KMS-11 (cell line): ENCODE measurements around the gene CCDC63.
"Not testable (repeated sequence)": the region's sequence is repeated elsewhere in the genome, so short reads cannot be mapped to it uniquely, and the experiment has no call there.

Source experiments
- H2AFZ ChIP-seq: fragments of 200-600 bp; sonication (generic); 2 replicates; pipeline ENCODE4 v1.6.1; 2016; ENCODE audit warnings: antibody characterized with exemption, mixed run types, low read depth
- H3K27ac ChIP-seq: fragments of 200-600 bp; sonication (generic); 2 replicates; pipeline ENCODE4 v1.6.1; 2016; ENCODE audit warnings: mild to moderate bottlenecking, mixed run types
- H3K27me3 ChIP-seq: fragments of 200-600 bp; sonication (generic); 2 replicates; pipeline ENCODE4 v1.6.1; 2017; ENCODE audit warnings: mild to moderate bottlenecking, low read depth, mixed run types, moderate library complexity; ENCODE audit not compliant: insufficient read depth
- H3K36me3 ChIP-seq: fragments of 200-600 bp; sonication (generic); 2 replicates; pipeline ENCODE4 v1.6.1; 2017; ENCODE audit warnings: mild to moderate bottlenecking, mixed run types; ENCODE audit not compliant: insufficient read depth
- H3K4me1 ChIP-seq: fragments of 200-600 bp; sonication (generic); 2 replicates; pipeline ENCODE4 v1.6.1; 2016; ENCODE audit warnings: mild to moderate bottlenecking, low read depth, mixed run types; ENCODE audit not compliant: poor library complexity, severe bottlenecking
- H3K4me2 ChIP-seq: fragments of 200-600 bp; sonication (generic); 2 replicates; pipeline ENCODE4 v1.7.0; 2016; ENCODE audit warnings: mild to moderate bottlenecking, mixed run types
- H3K4me3 ChIP-seq: fragments of 200-600 bp; sonication (generic); IDR thresholded peaks from 2 replicates; pipeline ENCODE4 v1.6.1; 2017; ENCODE audit warnings: low read depth, low read length, mixed read lengths; ENCODE audit not compliant: insufficient read depth
- H3K79me2 ChIP-seq: fragments of 200-600 bp; sonication (generic); 2 replicates; pipeline ENCODE4 v1.6.1; 2016; ENCODE audit warnings: low read depth, mixed run types; ENCODE audit not compliant: insufficient read depth
- H3K9ac ChIP-seq: fragments of 200-600 bp; sonication (generic); 2 replicates; pipeline ENCODE4 v1.6.1; 2016; ENCODE audit warnings: mild to moderate bottlenecking, mixed run types
- H4K20me1 ChIP-seq: fragments of 200-600 bp; sonication (generic); 2 replicates; pipeline ENCODE4 v1.6.1; 2016; ENCODE audit warnings: mild to moderate bottlenecking, mixed run types; ENCODE audit not compliant: insufficient read depth
- CTCF ChIP-seq: fragments of 200-600 bp; sonication (generic); conservative IDR thresholded peaks from 2 replicates; pipeline ENCODE4 v1.6.1; 2017; ENCODE audit warnings: low read depth, mild to moderate bottlenecking, antibody characterized with exemption, low read length, moderate library complexity, mixed read lengths

Gene CCDC63

GRCh38 chr12:110943373-110943772 is 96.6 kb downstream of the CCDC63 start:
- H3K79me2 ChIP-seq: no peaks in the 10 kb centered on the region
- no peak for TF ChIP-seq CTCF
- H3K27me3 ChIP-seq: no peaks in the 10 kb centered on the region
- H2AFZ ChIP-seq: no peak overlapping the region
- H4K20me1 ChIP-seq: no peaks in the 10 kb centered on the region
- no peaks in the 10 kb centered on the region for H3K4me1 ChIP-seq
- no peak overlapping the region for H3K4me2 ChIP-seq
- H3K36me3 ChIP-seq: no peaks in the 10 kb centered on the region
- no peak overlapping the region for H3K4me3 ChIP-seq
- no peak overlapping the region for H3K9ac ChIP-seq
- no peak overlapping the region for H3K27ac ChIP-seq

- no peak overlapping the region for H3K4me3 ChIP-seq
- no peaks in the 10 kb centered on the region for H3K36me3 ChIP-seq
- H3K27me3 ChIP-seq: no peaks in the 10 kb centered on the region
- TF ChIP-seq CTCF: no peak
- no peaks in the 10 kb centered on the region for H3K79me2 ChIP-seq
- no peaks in the 10 kb centered on the region for H3K4me1 ChIP-seq
- no peak overlapping the region for H3K9ac ChIP-seq
- H4K20me1 ChIP-seq: no peaks in the 10 kb centered on the region
- no peak overlapping the region for H2AFZ ChIP-seq
- no peak overlapping the region for H3K4me2 ChIP-seq
- no peak overlapping the region for H3K27ac ChIP-seq
Observed at GRCh38 chr12:110948041-110948440, 101.3 kb downstream of the CCDC63 start.

DNA sequence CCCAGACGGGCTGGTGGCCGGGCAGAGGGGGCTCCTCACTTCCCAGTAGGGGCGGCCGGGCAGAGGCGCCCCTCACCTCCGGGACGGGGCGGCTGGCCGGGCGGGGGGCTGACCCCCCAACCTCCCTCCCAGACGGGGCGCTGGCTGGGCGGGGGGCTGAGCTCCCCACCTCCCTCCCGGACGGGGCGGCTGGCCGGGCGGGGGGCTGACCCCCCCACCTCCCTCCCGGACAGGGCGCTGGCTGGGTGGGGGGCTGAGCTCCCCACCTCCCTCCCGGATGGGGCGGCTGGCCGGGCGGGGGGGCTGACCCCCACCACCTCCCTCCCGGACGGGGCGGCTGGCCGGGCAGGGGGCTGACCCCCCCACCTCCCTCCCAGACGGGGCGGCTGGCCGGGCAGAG is 103.7 kb downstream of the CCDC63 start:
- H3K9ac ChIP-seq, H3K4me1 ChIP-seq, H3K36me3 ChIP-seq, H3K4me2 ChIP-seq, H3K79me2 ChIP-seq, H4K20me1 ChIP-seq, H3K27me3 ChIP-seq, H2AFZ ChIP-seq, H3K4me3 ChIP-seq, H3K27ac ChIP-seq: not testable (repeated sequence)

DNA sequence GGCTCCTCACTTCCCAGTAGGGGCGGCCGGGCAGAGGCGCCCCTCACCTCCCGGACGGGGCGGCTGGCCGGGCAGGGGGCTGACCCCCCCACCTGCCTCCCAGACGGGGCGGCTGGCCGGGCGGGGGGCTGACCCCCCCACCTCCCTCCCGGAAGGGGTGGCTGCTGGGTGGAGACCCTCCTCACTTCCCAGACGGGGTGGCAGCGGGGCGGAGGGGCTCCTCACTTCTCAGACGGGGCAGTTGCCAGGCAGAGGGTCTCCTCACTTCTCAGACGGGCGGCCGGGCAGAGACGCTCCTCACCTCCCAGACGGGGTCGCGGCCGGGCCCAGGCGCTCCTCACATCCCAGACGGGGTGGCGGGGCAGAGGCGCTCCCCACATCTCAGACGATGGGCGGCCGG is 104.1 kb downstream of the CCDC63 start:
- H3K4me2 ChIP-seq, H3K36me3 ChIP-seq, H3K4me1 ChIP-seq, H2AFZ ChIP-seq, H3K27ac ChIP-seq, H3K27me3 ChIP-seq, H4K20me1 ChIP-seq, H3K9ac ChIP-seq, H3K4me3 ChIP-seq, H3K79me2 ChIP-seq: not testable (repeated sequence)
